BLaER1 (cell line): ENCODE results near the gene HLA-F.

Experiments used
- H3K27ac ChIP-seq: shearing (Covaris generic); formaldehyde crosslinking; 2 replicates; pipeline ENCODE4 v1.8.1; 2022
- H3K27me3 ChIP-seq: shearing (Covaris generic); formaldehyde crosslinking; 2 replicates; pipeline ENCODE4 v1.8.1; 2022
- H3K36me3 ChIP-seq: shearing (Covaris generic); formaldehyde crosslinking; 2 replicates; pipeline ENCODE4 v1.8.1; 2022
- H3K4me1 ChIP-seq: shearing (Covaris generic); formaldehyde crosslinking; 2 replicates; pipeline ENCODE4 v1.8.1; 2022
- H3K4me2 ChIP-seq: shearing (Covaris generic); formaldehyde crosslinking; 2 replicates; pipeline ENCODE4 v1.8.1; 2022
- H3K4me3 ChIP-seq: shearing (Covaris generic); formaldehyde crosslinking; 2 replicates; pipeline ENCODE4 v1.8.1; 2022
- H3K9ac ChIP-seq: shearing (Covaris generic); formaldehyde crosslinking; 2 replicates; pipeline ENCODE4 v1.8.1; 2022
- H3K9me3 ChIP-seq: shearing (Covaris generic); formaldehyde crosslinking; 2 replicates; pipeline ENCODE4 v1.8.1; 2022
- H4K20me1 ChIP-seq: shearing (Covaris generic); formaldehyde crosslinking; 2 replicates; pipeline ENCODE4 v1.8.1; 2022
- Cebpa-rat ChIP-seq: shearing (Covaris generic); IDR thresholded peaks from 2 replicates; pipeline ENCODE4 v1.8.1; 2022

Gene HLA-F

DNA sequence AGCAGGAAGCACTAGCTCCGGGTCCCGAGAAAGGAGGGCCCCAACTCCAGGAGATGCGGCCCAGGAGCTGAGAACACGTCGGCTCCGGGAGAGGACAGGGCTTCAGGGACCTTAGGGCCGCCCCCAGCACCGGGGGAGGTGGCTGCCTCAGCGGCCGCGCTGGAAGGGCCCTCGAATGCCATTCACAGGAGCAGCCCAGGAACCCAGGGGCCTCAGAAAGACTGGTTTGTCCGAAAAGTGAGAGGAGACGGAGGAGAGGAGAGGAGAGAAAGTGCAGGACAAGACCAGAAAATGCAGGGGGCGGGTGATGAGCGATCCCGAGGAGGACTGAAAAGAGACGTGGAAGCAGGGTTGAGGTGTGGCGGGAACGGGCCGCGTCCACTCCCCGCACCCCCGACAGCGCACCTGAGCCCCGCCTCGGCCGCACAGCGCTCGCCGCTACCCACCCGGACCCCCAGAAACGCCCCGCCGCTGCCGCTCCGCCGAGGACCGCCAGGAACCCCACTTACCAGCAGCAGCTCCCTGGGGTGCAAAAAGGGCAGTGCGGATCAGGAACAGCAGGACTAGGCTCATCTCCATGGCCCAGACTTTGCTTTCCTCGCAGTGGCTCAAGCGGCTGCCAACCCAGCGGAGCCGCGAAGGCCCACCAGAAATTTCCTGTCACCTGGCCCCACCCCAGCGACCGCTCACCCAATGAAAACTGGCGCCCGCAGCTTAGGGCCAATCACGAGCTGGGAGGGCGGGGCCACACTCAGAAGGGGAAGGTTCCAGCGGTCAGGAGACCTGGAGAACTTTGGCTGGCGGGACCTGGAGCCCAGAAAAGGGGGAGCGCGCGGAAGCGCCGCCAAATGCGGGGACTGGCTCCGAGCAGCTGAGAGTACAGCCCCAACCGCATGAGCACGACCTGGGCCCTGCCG lies 25.4 kb downstream of the HLA-F start:
- H3K9me3 ChIP-seq = no peaks in the 10 kb centered on the region
- H4K20me1 ChIP-seq = peaks cover 8% of the 10 kb centered on the region; the same call in 1 of the 2 replicates
- H3K4me2 ChIP-seq = peak overlapping the region; percentile 95
- no peak overlapping the region for H3K27ac ChIP-seq
- TF ChIP-seq Cebpa-rat = no peak
- H3K36me3 ChIP-seq = no peaks in the 10 kb centered on the region
- H3K9ac ChIP-seq = peak overlapping the region; percentile 68
- peaks cover 33% of the 10 kb centered on the region for H3K4me1 ChIP-seq
- H3K27me3 ChIP-seq = peaks cover 11% of the 10 kb centered on the region; the same call in 1 of the 2 replicates
- peak overlapping the region; percentile 78 for H3K4me3 ChIP-seq

DNA sequence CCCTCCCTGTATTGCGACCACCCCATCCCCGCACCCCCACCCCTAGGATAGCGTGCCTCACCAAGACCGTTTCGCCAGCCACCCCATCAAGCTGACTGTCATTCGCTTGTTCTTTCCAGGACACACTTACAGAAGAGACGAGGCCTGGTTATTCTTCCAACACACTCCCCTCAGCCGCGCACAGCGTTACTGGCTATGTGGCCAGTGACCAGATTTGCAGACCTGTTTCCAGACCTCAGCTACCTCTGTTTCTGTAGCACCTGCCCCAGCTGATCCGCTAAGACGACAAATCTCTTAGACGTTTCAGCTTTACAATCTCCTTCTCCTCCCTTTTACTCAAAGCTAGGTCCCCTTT lies 26.1 kb downstream of the HLA-F start:
- Histone ChIP-seq H3K9ac (no peak overlapping the region), H3K27me3 (peaks cover 11% of the 10 kb centered on the region; the same call in 1 of the 2 replicates), H4K20me1 (peaks cover 8% of the 10 kb centered on the region; the same call in 1 of the 2 replicates), H3K36me3 (no peaks in the 10 kb centered on the region), H3K4me2 (peak overlapping the region; percentile 95), H3K4me3 (peak overlapping the region; percentile 78), H3K27ac (no peak overlapping the region), H3K9me3 (no peaks in the 10 kb centered on the region), H3K4me1 (peaks cover 33% of the 10 kb centered on the region)
- TF ChIP-seq Cebpa-rat = no peak

DNA sequence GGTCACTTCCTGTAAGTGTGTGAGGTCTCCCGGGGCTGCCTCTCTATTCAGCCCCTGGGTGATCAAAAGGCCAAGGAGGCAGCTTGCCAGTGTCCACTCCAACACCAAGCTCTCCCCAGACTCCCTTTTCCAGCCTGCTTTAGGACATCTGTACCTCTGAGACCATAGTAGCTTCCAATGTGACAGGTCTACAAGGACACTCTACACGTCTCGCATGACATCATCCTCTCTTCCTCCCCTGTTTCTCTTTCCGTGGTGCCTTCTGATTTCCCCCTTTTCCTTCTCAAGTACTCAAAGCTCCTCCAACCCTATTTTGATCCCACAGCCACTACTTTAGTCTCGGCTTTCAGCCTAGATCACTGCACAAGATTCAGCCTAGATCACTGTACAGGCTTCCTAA lies 26.4 kb downstream of the HLA-F start:
- no peak for TF ChIP-seq Cebpa-rat
- Histone ChIP-seq H3K27me3 (peaks cover 11% of the 10 kb centered on the region; the same call in 1 of the 2 replicates), H3K27ac (no peak overlapping the region), H3K4me3 (peak overlapping the region; percentile 78; the same call in 1 of the 2 replicates), H4K20me1 (peaks cover 8% of the 10 kb centered on the region; the same call in 1 of the 2 replicates), H3K9me3 (no peaks in the 10 kb centered on the region), H3K4me2 (peak overlapping the region; percentile 95), H3K9ac (no peak overlapping the region), H3K36me3 (no peaks in the 10 kb centered on the region), H3K4me1 (peaks cover 33% of the 10 kb centered on the region)

DNA sequence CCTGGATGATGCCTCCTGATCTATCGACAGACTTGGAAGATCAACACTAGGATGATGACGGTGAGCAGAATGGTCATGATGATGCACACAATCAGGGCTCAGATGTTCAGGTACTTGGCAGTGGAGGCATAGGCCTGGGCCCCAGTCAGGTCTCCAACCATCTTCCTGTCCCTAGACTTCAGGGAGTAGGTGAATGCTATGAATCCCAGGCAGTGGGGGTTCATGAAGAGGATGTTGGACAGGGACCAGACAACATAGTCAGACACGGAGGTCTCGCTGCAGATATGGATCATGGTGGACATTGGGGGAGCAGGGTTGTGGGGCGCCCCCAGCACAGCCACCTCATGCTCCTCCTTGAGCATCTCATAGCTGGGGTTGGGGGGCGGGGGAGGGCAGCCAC lies 27.5 kb downstream of the HLA-F start:
- H3K4me1 ChIP-seq = peaks cover 33% of the 10 kb centered on the region
- no peak overlapping the region for H3K27ac ChIP-seq
- H3K9me3 ChIP-seq = no peaks in the 10 kb centered on the region
- H3K4me2 ChIP-seq = no peak overlapping the region
- H3K27me3 ChIP-seq = peaks cover 11% of the 10 kb centered on the region; the same call in 1 of the 2 replicates
- TF ChIP-seq Cebpa-rat = no peak
- no peaks in the 10 kb centered on the region for H3K36me3 ChIP-seq
- no peak overlapping the region for H3K9ac ChIP-seq
- H3K4me3 ChIP-seq = no peak overlapping the region
- H4K20me1 ChIP-seq = peaks cover 8% of the 10 kb centered on the region; the same call in 1 of the 2 replicates

DNA sequence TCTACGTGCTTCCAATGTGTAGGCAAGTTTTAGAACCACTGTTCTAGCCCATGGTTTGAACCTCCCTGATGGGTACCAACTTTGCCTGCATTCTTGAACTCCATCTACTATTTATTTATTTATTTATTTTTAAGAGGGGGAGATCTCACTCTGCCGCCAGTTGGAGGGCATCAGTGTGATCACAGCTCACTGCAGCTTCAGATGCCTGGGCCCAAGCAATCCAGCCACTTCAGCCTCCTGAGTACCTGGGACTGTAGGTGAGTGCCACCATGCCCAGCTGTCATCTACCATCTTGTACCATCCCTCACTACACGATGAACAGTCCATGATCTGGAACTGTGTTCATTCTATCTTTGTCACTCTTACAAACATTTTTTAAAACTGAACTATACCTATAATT lies 28.2 kb downstream of the HLA-F start:
- H3K4me2 ChIP-seq = peak overlapping the region; percentile 88
- peaks cover 11% of the 10 kb centered on the region; the same call in 1 of the 2 replicates for H3K27me3 ChIP-seq
- peaks cover 8% of the 10 kb centered on the region; the same call in 1 of the 2 replicates for H4K20me1 ChIP-seq
- no peak overlapping the region for H3K9ac ChIP-seq
- no peaks in the 10 kb centered on the region for H3K36me3 ChIP-seq
- H3K4me1 ChIP-seq = peaks cover 33% of the 10 kb centered on the region
- no peak overlapping the region for H3K27ac ChIP-seq
- H3K9me3 ChIP-seq = no peaks in the 10 kb centered on the region
- no peak for TF ChIP-seq Cebpa-rat
- no peak overlapping the region for H3K4me3 ChIP-seq

DNA sequence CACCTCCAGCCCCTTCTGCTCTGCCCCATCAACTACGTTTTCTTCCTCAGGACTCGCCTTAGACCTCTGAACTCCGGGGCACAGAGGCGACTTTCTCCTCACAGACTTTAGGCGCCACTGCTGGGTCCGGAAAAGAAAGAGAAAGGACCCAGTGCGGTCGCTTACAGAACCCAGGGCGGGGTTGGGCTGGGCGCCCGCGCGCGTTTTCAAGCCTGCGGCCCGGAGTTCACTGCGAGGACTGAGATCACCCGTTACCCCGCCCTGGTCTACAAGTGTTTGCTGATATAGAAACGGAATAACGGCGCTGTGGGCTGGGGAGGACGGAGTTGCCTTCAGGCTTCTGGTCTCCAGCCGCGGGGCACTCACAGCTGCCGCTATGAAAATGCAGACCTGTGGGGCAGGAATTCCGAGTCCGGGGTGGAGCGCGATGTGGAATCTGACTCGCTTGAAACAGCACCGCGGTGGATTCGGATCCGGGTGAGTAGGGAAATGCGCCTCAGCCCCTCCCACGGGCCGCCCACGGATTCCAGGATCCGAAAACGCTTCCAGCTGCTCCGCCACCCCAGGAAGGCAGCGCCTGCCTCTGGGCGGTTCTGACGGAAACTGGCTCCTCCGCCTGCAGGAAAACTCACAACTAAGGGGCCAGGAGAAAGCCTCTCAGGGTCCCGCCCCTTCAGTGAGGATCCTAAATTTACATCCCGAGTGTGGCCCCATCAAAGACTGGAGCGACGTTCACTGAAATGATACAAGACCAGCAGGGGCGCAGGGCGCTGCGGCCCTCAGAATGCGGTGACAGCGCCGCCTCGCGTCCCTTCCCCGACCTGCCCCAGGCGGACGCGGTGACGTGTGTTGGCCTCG lies 29.4 kb downstream of the HLA-F start:
- H3K36me3 ChIP-seq = no peaks in the 10 kb centered on the region
- peak overlapping the region; percentile 84 for H3K9ac ChIP-seq
- peak overlapping the region; percentile 82 for H3K27ac ChIP-seq
- TF ChIP-seq Cebpa-rat = no peak
- no peaks in the 10 kb centered on the region for H3K9me3 ChIP-seq
- peak overlapping the region; percentile 92 for H3K4me3 ChIP-seq
- peak overlapping the region; percentile 88 for H3K4me2 ChIP-seq
- H4K20me1 ChIP-seq = peaks cover 6% of the 10 kb centered on the region; the same call in 1 of the 2 replicates
- H3K4me1 ChIP-seq = peaks cover 28% of the 10 kb centered on the region
- peaks cover 9% of the 10 kb centered on the region; the same call in 1 of the 2 replicates for H3K27me3 ChIP-seq

DNA sequence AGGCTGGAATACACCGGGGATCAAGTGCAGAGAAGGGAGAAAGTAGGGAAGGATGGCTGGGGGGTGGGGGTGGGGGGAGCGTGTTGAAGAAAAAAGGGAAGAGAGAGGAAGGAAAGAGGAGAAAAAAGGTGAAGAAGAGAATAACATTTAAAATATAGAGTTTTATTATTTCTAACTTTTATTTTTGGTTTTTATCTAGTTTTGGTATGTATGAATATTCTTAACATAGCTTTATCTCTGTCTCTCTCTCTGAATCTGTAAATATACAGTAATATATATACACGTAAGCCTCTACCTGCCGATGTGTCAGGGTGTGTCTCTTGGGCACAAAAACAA lies 30.0 kb downstream of the HLA-F start:
- no peaks in the 10 kb centered on the region for H4K20me1 ChIP-seq
- H3K9ac ChIP-seq = no peak overlapping the region
- peaks cover 3% of the 10 kb centered on the region; the same call in 1 of the 2 replicates for H3K27me3 ChIP-seq
- no peak for TF ChIP-seq Cebpa-rat
- H3K27ac ChIP-seq = no peak overlapping the region
- H3K9me3 ChIP-seq = no peaks in the 10 kb centered on the region
- no peaks in the 10 kb centered on the region for H3K36me3 ChIP-seq
- H3K4me1 ChIP-seq = peaks cover 22% of the 10 kb centered on the region
- H3K4me2 ChIP-seq = peak overlapping the region; percentile 88; the same call in 1 of the 2 replicates
- peak overlapping the region; percentile 92 for H3K4me3 ChIP-seq

DNA sequence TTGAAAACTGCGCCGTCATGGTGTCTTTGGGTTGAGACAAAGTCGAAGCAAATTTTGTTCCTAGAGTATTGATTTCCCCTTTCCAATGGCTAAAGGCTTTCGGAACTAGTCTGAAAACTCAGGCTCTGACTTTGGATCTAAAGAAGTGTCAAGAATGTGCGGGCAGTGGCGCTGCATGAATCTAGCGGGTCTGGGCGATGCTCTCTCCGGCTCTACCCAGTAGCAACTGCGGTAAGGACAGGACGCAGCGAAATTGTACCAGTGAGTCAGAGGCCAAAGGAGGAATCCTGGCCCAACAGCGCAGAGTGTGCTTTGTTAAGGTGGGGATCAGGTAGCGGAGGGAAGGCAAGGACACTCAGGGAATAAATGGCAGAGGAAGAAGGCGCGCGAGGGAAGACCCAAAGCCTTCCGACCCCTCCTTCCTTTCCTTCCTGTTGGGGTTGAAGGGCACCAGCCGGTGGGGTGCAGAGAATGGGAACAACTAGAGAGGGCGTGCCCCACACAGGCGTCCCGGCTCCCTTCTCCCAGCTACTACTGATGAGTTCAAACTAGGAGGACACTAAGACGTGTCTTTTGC lies 32.1 kb downstream of the HLA-F start:
- no peak overlapping the region for H3K9ac ChIP-seq
- no peak overlapping the region for H3K4me3 ChIP-seq
- H3K36me3 ChIP-seq = no peaks in the 10 kb centered on the region
- no peaks in the 10 kb centered on the region for H3K9me3 ChIP-seq
- H3K4me1 ChIP-seq = peaks cover 14% of the 10 kb centered on the region
- H3K4me2 ChIP-seq = no peak overlapping the region
- H3K27me3 ChIP-seq = no peaks in the 10 kb centered on the region
- no peak for TF ChIP-seq Cebpa-rat
- no peak overlapping the region for H3K27ac ChIP-seq
- H4K20me1 ChIP-seq = no peaks in the 10 kb centered on the region

DNA sequence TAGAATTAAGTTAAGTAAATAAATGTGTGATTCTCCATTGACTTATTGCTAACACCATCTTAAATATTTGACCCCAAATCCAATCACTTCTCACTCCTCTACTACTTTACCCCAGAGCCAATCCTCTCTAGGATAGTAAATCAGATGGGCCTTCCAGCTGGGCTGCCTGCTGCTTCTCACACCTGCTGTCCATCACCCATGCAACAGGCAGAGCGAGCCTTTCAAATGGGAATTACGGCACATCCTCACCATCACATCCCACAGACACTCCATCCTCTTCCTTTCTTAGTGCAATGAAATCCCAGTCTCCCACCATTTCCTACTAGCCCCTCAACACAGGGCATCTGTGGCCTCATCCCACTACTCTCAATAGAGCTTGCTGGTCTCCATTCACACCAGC lies 34.0 kb downstream of the HLA-F start:
- no peak for TF ChIP-seq Cebpa-rat
- no peak overlapping the region for H3K4me2 ChIP-seq
- no peak overlapping the region for H3K27ac ChIP-seq
- H3K9me3 ChIP-seq = no peaks in the 10 kb centered on the region
- no peaks in the 10 kb centered on the region for H3K36me3 ChIP-seq
- H3K27me3 ChIP-seq = no peaks in the 10 kb centered on the region
- no peak overlapping the region for H3K4me3 ChIP-seq
- H3K9ac ChIP-seq = no peak overlapping the region
- no peaks in the 10 kb centered on the region for H4K20me1 ChIP-seq
- H3K4me1 ChIP-seq = peaks cover 4% of the 10 kb centered on the region
